ENCODE results near the gene OXT. TPM values are rescaled to one million over a fixed set of nuclear protein-coding genes. Genes with fewer than 3 reads are reported as not detected.

The OXT gene
- total RNA-seq, 1 donor from 2014 or later, result not detected

- DNase-seq (ENCODE audit: low spot score), result no peak
These were observed 38.2 kb downstream of the OXT start for GRCh38 chr20:3109350-3110302.

GRCh38 chr20:3111507-3111906 is 40.1 kb downstream of the OXT start:
- DNase-seq (ENCODE audit: low spot score), result no peak

- no peak for DNase-seq (ENCODE audit: low spot score)
These were observed 40.6 kb downstream of the OXT start for GRCh38 chr20:3111995-3112394.

- no peak for DNase-seq (ENCODE audit: low spot score)
These were observed 44.0 kb downstream of the OXT start for GRCh38 chr20:3115190-3116107.

GRCh38 chr20:3116341-3116740 is 44.9 kb downstream of the OXT start:
- DNase-seq (ENCODE audit: low spot score), result no peak

- peak; percentile 67 for DNase-seq (ENCODE audit: low spot score)
These were observed 46.5 kb downstream of the OXT start for GRCh38 chr20:3117839-3118379.

- no peak for DNase-seq (ENCODE audit: low spot score)
These were observed 47.6 kb downstream of the OXT start for GRCh38 chr20:3119044-3119443.

GRCh38 chr20:3121271-3121911 is 50.0 kb downstream of the OXT start:
- DNase-seq (ENCODE audit: low spot score), result no peak

Other genes starting within 250 kb of the OXT start
- 53.5 TPM for gene PCED1A, start 231.0 kb upstream of the OXT start, total RNA-seq
- 38.0 TPM for gene VPS16, start 230.9 kb upstream of the OXT start, total RNA-seq
- gene PTPRA, start 198.1 kb upstream of the OXT start, total RNA-seq, result 79.5 TPM
- 1.5 TPM for gene GNRH2, start 28.0 kb upstream of the OXT start, total RNA-seq
- gene MRPS26, start 25.6 kb upstream of the OXT start, total RNA-seq, result 49.6 TPM
- gene AVP, start 13.1 kb downstream of the OXT start, total RNA-seq, result not detected
- gene FASTKD5, start 88.2 kb downstream of the OXT start, total RNA-seq, result 12.9 TPM
- gene UBOX5, start 88.2 kb downstream of the OXT start, total RNA-seq, result 8.7 TPM
- 10.1 TPM for gene LZTS3, start 101.9 kb downstream of the OXT start, total RNA-seq
- 62.9 TPM for gene DDRGK1, start 133.1 kb downstream of the OXT start, total RNA-seq
- gene ITPA, start 137.9 kb downstream of the OXT start, total RNA-seq, result 69.7 TPM
- 56.3 TPM for gene SLC4A11, start 167.6 kb downstream of the OXT start, total RNA-seq

Data from ureter (tissue), 1 donor.